ENCODE measurements around the gene SMARCA2. TPM values are rescaled to one million over a fixed set of nuclear protein-coding genes. Genes with fewer than 3 reads are reported as not detected.

SMARCA2 gene
- total RNA-seq, 1 donor from 2014 or later, result 4.2 TPM

DNA sequence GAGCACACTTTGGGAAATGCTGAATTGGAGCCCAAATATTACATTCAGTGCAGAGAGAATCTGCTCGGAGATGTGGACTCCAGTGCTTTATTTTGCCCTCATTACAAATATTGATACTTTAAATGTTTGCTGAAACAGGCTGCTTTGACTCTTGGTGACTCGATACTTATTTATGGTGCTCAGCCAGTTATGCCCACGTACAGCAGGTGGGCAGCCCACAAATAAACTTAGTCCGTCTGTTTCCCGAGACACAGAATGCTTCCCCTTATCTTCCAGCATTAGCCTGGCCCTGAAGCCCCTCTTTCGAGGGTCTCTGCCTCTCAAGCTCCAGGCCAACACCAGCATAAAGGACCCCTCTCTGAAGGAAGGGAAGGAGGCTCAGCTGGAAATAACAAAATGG, 158.7 kb downstream of the SMARCA2 start:
- Histone ChIP-seq H3K79me2 (ENCODE audit: low read depth) (no peaks in the 10 kb centered on the region), H3K4me1 (no peaks in the 10 kb centered on the region), H3K4me2 (no peak overlapping the region), H3K9me3 (ENCODE audit: low read depth) (no peaks in the 10 kb centered on the region), H3K27me3 (no peaks in the 10 kb centered on the region), H2AFZ (replicated peaks) (no peak overlapping the region), H3K27ac (no peak overlapping the region), H3K9ac (no peak overlapping the region), H3F3A (ENCODE audit: low read depth) (no peaks in the 10 kb centered on the region), H4K20me1 (ENCODE audit: low read depth) (no peaks in the 10 kb centered on the region), H3K4me3 (no peak overlapping the region), H3K36me3 (no peaks in the 10 kb centered on the region)
- H3K27me3 Mint-ChIP-seq (ENCODE audit: insufficient read depth, low read depth), result peaks cover 2% of the 10 kb centered on the region
- no peak overlapping the region for H3K27ac Mint-ChIP-seq
- no peak overlapping the region for H3K4me3 Mint-ChIP-seq
- peaks cover 12% of the 10 kb centered on the region for H3K9me3 Mint-ChIP-seq
- no peak for DNase-seq (ENCODE audit: low spot score)
- TF ChIP-seq EZH2phosphoT487 (IDR thresholded peaks at IDR 0.05) (no peak), EZH2 (IDR thresholded peaks at IDR 0.05) (no peak), CTCF (IDR thresholded peaks at IDR 0.05) (no peak)
- peaks cover 9% of the 10 kb centered on the region for H3K4me1 Mint-ChIP-seq
- H3K36me3 Mint-ChIP-seq, result peaks cover 20% of the 10 kb centered on the region

- Mint-ChIP-seq H3K27me3 (ENCODE audit: insufficient read depth, low read depth) (peaks cover 2% of the 10 kb centered on the region), H3K4me1 (peaks cover 14% of the 10 kb centered on the region), H3K9me3 (peaks cover 12% of the 10 kb centered on the region), H3K4me3 (no peak overlapping the region), H3K27ac (no peak overlapping the region), H3K36me3 (peaks cover 16% of the 10 kb centered on the region)
- Histone ChIP-seq H3K4me3 (no peak overlapping the region), H3K27ac (no peak overlapping the region), H3K79me2 (ENCODE audit: low read depth) (no peaks in the 10 kb centered on the region), H3K9me3 (ENCODE audit: low read depth) (no peaks in the 10 kb centered on the region), H2AFZ (replicated peaks) (no peak overlapping the region), H3K4me1 (no peaks in the 10 kb centered on the region), H3K4me2 (no peak overlapping the region), H4K20me1 (ENCODE audit: low read depth) (no peaks in the 10 kb centered on the region), H3K9ac (no peak overlapping the region), H3K36me3 (no peaks in the 10 kb centered on the region), H3K27me3 (no peaks in the 10 kb centered on the region), H3F3A (ENCODE audit: low read depth) (no peaks in the 10 kb centered on the region)
- TF ChIP-seq EZH2 (IDR thresholded peaks at IDR 0.05) (no peak), EZH2phosphoT487 (IDR thresholded peaks at IDR 0.05) (no peak), CTCF (IDR thresholded peaks at IDR 0.05) (no peak)
- no peak for DNase-seq (ENCODE audit: low spot score)
These were observed 159.2 kb downstream of the SMARCA2 start for GRCh38 chr9:2174306-2174705.

- no peak for DNase-seq (ENCODE audit: low spot score)
- Histone ChIP-seq H3K36me3 (no peaks in the 10 kb centered on the region), H3K27ac (no peak overlapping the region), H3K79me2 (ENCODE audit: low read depth) (no peaks in the 10 kb centered on the region), H3K27me3 (no peaks in the 10 kb centered on the region), H3F3A (ENCODE audit: low read depth) (no peaks in the 10 kb centered on the region), H2AFZ (replicated peaks) (no peak overlapping the region), H4K20me1 (ENCODE audit: low read depth) (no peaks in the 10 kb centered on the region), H3K4me2 (no peak overlapping the region), H3K9ac (no peak overlapping the region), H3K9me3 (ENCODE audit: low read depth) (no peaks in the 10 kb centered on the region), H3K4me3 (no peak overlapping the region), H3K4me1 (peaks cover 3% of the 10 kb centered on the region)
- peaks cover 15% of the 10 kb centered on the region for H3K36me3 Mint-ChIP-seq
- H3K4me1 Mint-ChIP-seq, result peaks cover 20% of the 10 kb centered on the region
- H3K9me3 Mint-ChIP-seq, result peaks cover 12% of the 10 kb centered on the region
- peak overlapping the region; percentile 27 for H3K4me3 Mint-ChIP-seq
- H3K27ac Mint-ChIP-seq, result no peak overlapping the region
- H3K27me3 Mint-ChIP-seq (ENCODE audit: insufficient read depth, low read depth), result peaks cover 2% of the 10 kb centered on the region
- TF ChIP-seq EZH2 (IDR thresholded peaks at IDR 0.05) (no peak), CTCF (IDR thresholded peaks at IDR 0.05) (no peak), EZH2phosphoT487 (IDR thresholded peaks at IDR 0.05) (no peak)
These were observed 159.8 kb downstream of the SMARCA2 start for GRCh38 chr9:2174911-2175310.
